Gastroesophageal sphincter (tissue), 4 donors: ENCODE data around the gene TRAF2. TPM values are rescaled to one million over a fixed set of nuclear protein-coding genes. Genes with fewer than 3 reads are reported as not detected.

Experiments
- ATAC-seq: fragments of 150-250 bp; one replicate; pipeline ENCODE4 v1.9.1; 2016; ENCODE audit warnings: mild to moderate bottlenecking, moderate library complexity
- H3K27ac ChIP-seq, 4 donors: fragments of 200-600 bp; sonication (generic) in 3 of 4; 1 replicate in 3 of 4; 2 replicates in 1 of 4; pipeline ENCODE4 v1.5.1; 2016 to 2019
- H3K27me3 ChIP-seq: fragments of 200-600 bp; sonication (generic); one replicate; pipeline ENCODE4 v1.5.1; 2019
- H3K36me3 ChIP-seq, 2 donors: fragments of 200-600 bp; sonication (generic); one replicate each; pipeline ENCODE4 v1.5.1; 2019; ENCODE audit warnings: control low read depth in 1 of 2
- H3K4me1 ChIP-seq, 3 donors: fragments of 200-600 bp; sonication (generic); 1 replicate in 2 of 3; 2 replicates in 1 of 3; pipeline ENCODE4 v1.5.1; 2016 to 2019; ENCODE audit warnings: control low read depth in 2 of 3
- H3K4me3 ChIP-seq, 2 donors: fragments of 200-600 bp; sonication (generic); one replicate each; pipeline ENCODE4 v1.5.1; 2019; ENCODE audit warnings: mild to moderate bottlenecking in 1 of 2, moderate library complexity in 1 of 2
- H3K9me3 ChIP-seq, 3 donors: fragments of 200-600 bp; sonication (generic); one replicate each; pipeline ENCODE4 v1.5.1; 2017 to 2019; ENCODE audit warnings: control low read depth in 2 of 3
- CTCF ChIP-seq, 4 experiments: fragments of 200-600 bp in 2 of 4; fragments of 450-650 bp in 2 of 4; sonication (generic) in 1 of 4; IDR thresholded peaks; one replicate each; pipeline ENCODE4 v1.5.1; 2017 to 2019; ENCODE audit warnings: antibody characterized with exemption in 4 of 4, mild to moderate bottlenecking in 2 of 4, moderate library complexity in 2 of 4
- EP300 ChIP-seq: sonication (generic); formaldehyde crosslinking; IDR thresholded peaks from one replicate; pipeline ENCODE4 v1.6.1; 2017; ENCODE audit warnings: antibody characterized with exemption, mild to moderate bottlenecking
- POLR2A ChIP-seq, 2 donors: fragments of 450-650 bp; IDR thresholded peaks; one replicate each; pipeline ENCODE4 v1.6.1; 2017; ENCODE audit warnings: antibody characterized with exemption in 2 of 2, mild to moderate bottlenecking in 2 of 2, moderate library complexity in 1 of 2
- POLR2AphosphoS5 ChIP-seq: sonication (generic); formaldehyde crosslinking; IDR thresholded peaks from one replicate; pipeline ENCODE4 v1.6.1; 2017; ENCODE audit warnings: antibody characterized with exemption
- WGBS, 2 donors: methylation state at CpG; one replicate each; pipeline ENCODE4 v1.1.5; 2018; ENCODE audit warnings: low coverage in 1 of 2; 5-methylcytosine and 5-hydroxymethylcytosine counted together
- total RNA-seq, 4 donors: library from RNA; depleted of rRNA; stranded (reverse); fragments of >200 nt; gene quantifications; one replicate each; pipeline ENCODE4 v1.1.0, GENCODE V29; 2016

Gene TRAF2
- total RNA-seq, 4 donors from 2014 or later = 3.8 to 17.1 (median 11.1) TPM

- Histone ChIP-seq H3K9me3 (no peaks in the 10 kb centered on the region), H3K4me1 (no peaks in the 10 kb centered on the region), H3K27me3 (no peaks in the 10 kb centered on the region), H3K4me3 (no peak overlapping the region), H3K36me3 (peaks cover 0 to 5% of the 10 kb centered on the region in 2 donors), H3K27ac (no peak overlapping the region)
- no peak for TF ChIP-seq EP300
- no peak for TF ChIP-seq POLR2AphosphoS5
- TF ChIP-seq CTCF (IDR thresholded peaks at IDR 0.05) = no peak
- no peak for TF ChIP-seq POLR2A (IDR thresholded peaks at IDR 0.05)
- WGBS, 2 donors = 59 to 90% methylated on average over 2 to 3 of the region's 3 CpGs
- ATAC-seq = no peak
Measured at GRCh38 chr9:136934277-136934676, 48.0 kb downstream of the TRAF2 start.

- Histone ChIP-seq H3K36me3 (peaks cover 0 to 19% of the 10 kb centered on the region in 2 donors), H3K27me3 (no peaks in the 10 kb centered on the region), H3K4me3 (no peak overlapping the region), H3K9me3 (no peaks in the 10 kb centered on the region), H3K4me1 (no peaks in the 10 kb centered on the region), H3K27ac (no peak overlapping the region)
- ATAC-seq = no peak
- WGBS, 2 donors = 83% methylated on average over 2 of the region's 3 CpGs
- TF ChIP-seq EP300 (no peak), POLR2A (IDR thresholded peaks at IDR 0.05) (no peak), CTCF (IDR thresholded peaks at IDR 0.05) (no peak), POLR2AphosphoS5 (no peak)
Measured at GRCh38 chr9:136935651-136936050, 49.3 kb downstream of the TRAF2 start.

- no peak overlapping the region for H3K4me3 ChIP-seq
- TF ChIP-seq POLR2AphosphoS5 (no peak), CTCF (IDR thresholded peaks at IDR 0.05) (no peak), POLR2A (IDR thresholded peaks at IDR 0.05) (no peak), EP300 (no peak)
- ATAC-seq = no peak
- WGBS, 2 donors = 83 to 88% methylated on average over 4 to 8 of the region's 8 CpGs
- H3K9me3 ChIP-seq = no peaks in the 10 kb centered on the region
- H3K27me3 ChIP-seq = no peaks in the 10 kb centered on the region
- H3K36me3 ChIP-seq = peaks cover 0 to 29% of the 10 kb centered on the region in 2 donors
- no peak overlapping the region for H3K27ac ChIP-seq
- H3K4me1 ChIP-seq = no peaks in the 10 kb centered on the region
Measured at GRCh38 chr9:136936645-136937170, 50.4 kb downstream of the TRAF2 start.

GRCh38 chr9:136937186-136938001, 51.1 kb downstream of the TRAF2 start:
- Histone ChIP-seq H3K36me3 (peaks cover 0 to 36% of the 10 kb centered on the region in 2 donors), H3K4me1 (peaks cover 0 to 7% (median 0%) of the 10 kb centered on the region in 3 donors), H3K27ac (no peak overlapping the region), H3K4me3 (no peak overlapping the region), H3K9me3 (no peaks in the 10 kb centered on the region), H3K27me3 (no peaks in the 10 kb centered on the region)
- no peak for ATAC-seq
- TF ChIP-seq POLR2AphosphoS5 = no peak
- 86 to 93% methylated on average over 6 to 7 of the region's 15 CpGs for WGBS, 2 donors

GRCh38 chr9:136939431-136939995, 53.2 kb downstream of the TRAF2 start:
- Histone ChIP-seq H3K9me3 (no peaks in the 10 kb centered on the region), H3K4me3 (no peak overlapping the region), H3K27ac (no peak overlapping the region), H3K36me3 (peaks cover 0 to 45% of the 10 kb centered on the region in 2 donors), H3K4me1 (peaks cover 0 to 22% (median 13%) of the 10 kb centered on the region in 3 donors), H3K27me3 (no peaks in the 10 kb centered on the region)
- WGBS, 2 donors = 92% methylated on average over 8 of the region's 28 CpGs; no CpG with 5 or more reads in 1 of the 2 donors
- no peak for TF ChIP-seq POLR2A (IDR thresholded peaks at IDR 0.05)
- TF ChIP-seq CTCF (IDR thresholded peaks at IDR 0.05) = no peak
- no peak for TF ChIP-seq EP300
- no peak for TF ChIP-seq POLR2AphosphoS5
- no peak for ATAC-seq
